ENCODE measurements around the gene CASZ1. TPM values are rescaled to one million over a fixed set of nuclear protein-coding genes. Genes with fewer than 3 reads are reported as not detected.

The CASZ1 gene
- total RNA-seq, 4 donors from 2014 or later = 13.1 to 33.7 (median 20.9) TPM

DNA sequence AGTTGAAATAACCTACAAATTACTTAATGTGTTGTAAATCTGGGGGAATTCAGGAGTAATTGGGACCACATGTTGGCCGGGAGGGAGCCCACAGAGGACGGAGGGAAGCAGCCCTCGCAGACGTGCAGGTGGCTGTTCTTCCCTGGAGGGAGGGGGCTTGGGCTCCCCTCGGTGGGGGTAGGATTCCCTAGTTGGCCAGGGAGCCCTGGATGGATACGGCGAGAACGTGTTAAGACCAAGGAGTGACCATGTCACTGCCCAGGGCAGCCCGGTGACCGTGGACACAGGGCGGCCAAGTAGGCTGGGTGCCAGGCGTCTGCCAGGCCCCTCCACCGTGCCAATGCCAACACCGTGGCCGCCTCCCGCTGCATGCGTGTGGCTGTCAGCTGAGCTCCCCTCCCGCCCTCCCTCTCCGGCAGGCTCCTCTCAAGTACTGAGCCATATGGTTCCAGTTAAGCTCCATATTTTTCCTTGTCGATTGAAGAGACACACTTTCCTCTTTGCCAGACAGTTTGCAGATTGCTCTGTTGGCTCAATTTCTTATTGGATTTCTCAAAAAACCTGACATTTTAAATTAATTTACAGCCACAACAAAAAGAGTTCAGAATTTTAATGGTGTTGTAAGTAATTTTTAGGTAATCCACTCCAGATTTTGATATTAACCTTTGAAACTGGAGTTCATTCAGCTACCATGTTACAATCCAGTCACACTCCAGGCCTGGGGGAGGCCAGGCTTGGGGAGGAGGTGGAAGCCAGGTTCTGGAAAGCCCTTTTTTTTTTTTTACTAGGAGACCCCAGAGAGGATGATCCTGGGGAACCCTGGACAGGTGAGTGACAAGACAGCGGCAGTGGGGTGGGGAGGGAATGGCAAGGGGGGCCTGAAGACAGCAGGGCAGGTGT, 71.2 kb downstream of the CASZ1 start:
- TF ChIP-seq POLR2A (IDR thresholded peaks at IDR 0.05) = no peak
- TF ChIP-seq, protein P1, sequence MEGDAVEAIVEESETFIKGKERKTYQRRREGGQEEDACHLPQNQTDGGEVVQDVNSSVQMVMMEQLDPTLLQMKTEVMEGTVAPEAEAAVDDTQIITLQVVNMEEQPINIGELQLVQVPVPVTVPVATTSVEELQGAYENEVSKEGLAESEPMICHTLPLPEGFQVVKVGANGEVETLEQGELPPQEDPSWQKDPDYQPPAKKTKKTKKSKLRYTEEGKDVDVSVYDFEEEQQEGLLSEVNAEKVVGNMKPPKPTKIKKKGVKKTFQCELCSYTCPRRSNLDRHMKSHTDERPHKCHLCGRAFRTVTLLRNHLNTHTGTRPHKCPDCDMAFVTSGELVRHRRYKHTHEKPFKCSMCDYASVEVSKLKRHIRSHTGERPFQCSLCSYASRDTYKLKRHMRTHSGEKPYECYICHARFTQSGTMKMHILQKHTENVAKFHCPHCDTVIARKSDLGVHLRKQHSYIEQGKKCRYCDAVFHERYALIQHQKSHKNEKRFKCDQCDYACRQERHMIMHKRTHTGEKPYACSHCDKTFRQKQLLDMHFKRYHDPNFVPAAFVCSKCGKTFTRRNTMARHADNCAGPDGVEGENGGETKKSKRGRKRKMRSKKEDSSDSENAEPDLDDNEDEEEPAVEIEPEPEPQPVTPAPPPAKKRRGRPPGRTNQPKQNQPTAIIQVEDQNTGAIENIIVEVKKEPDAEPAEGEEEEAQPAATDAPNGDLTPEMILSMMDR (IDR thresholded peaks at IDR 0.05) = no peak
- Histone ChIP-seq H3K9me3 (no peaks in the 10 kb centered on the region), H3K4me1 (peaks cover 9 to 72% (median 12%) of the 10 kb centered on the region in 3 donors), H3K4me3 (no peak overlapping the region), H3K27me3 (no peaks in the 10 kb centered on the region), H3K27ac (peak overlapping the region in 2 of 4 donors; percentile 45 to 53), H3K36me3 (no peaks in the 10 kb centered on the region)
- intact Hi-C loops (cut with DNase I) = no loop called here
- DNase-seq = no peak
- WGBS, 2 donors = 41 to 80% methylated on average over 13 to 21 of the region's 21 CpGs

- Histone ChIP-seq H3K4me3 (no peak overlapping the region), H3K36me3 (peaks cover 0 to 3% (median 0%) of the 10 kb centered on the region in 3 donors), H3K9me3 (no peaks in the 10 kb centered on the region), H3K27me3 (no peaks in the 10 kb centered on the region), H3K27ac (peak overlapping the region in 3 of 4 donors; percentile 12 to 53 (median 45)), H3K4me1 (peaks cover 9 to 72% (median 12%) of the 10 kb centered on the region in 3 donors)
- no peak for DNase-seq
- TF ChIP-seq POLR2A (IDR thresholded peaks at IDR 0.05) = no peak
- TF ChIP-seq, protein P1 (IDR thresholded peaks at IDR 0.05) = no peak
- 69 to 74% methylated on average over 2 to 4 of the region's 4 CpGs for WGBS, 2 donors
- intact Hi-C loops (cut with DNase I) = no loop called here
These were observed 71.9 kb downstream of the CASZ1 start for GRCh38 chr1:10724511-10724910.

GRCh38 chr1:10724052-10724494, 72.4 kb downstream of the CASZ1 start:
- H3K4me3 ChIP-seq = no peak overlapping the region
- WGBS, 2 donors = 40 to 43% methylated on average over 9 to 12 of the region's 12 CpGs
- no peaks in the 10 kb centered on the region for H3K9me3 ChIP-seq
- H3K36me3 ChIP-seq = peaks cover 0 to 7% (median 0%) of the 10 kb centered on the region in 3 donors
- intact Hi-C loops (cut with DNase I) = no loop called here
- TF ChIP-seq, protein P1 (IDR thresholded peaks at IDR 0.05) = no peak
- TF ChIP-seq POLR2A (IDR thresholded peaks at IDR 0.05) = no peak
- no peaks in the 10 kb centered on the region for H3K27me3 ChIP-seq
- peaks cover 9 to 72% (median 12%) of the 10 kb centered on the region in 3 donors for H3K4me1 ChIP-seq
- no peak for DNase-seq
- H3K27ac ChIP-seq = peak overlapping the region in 3 of 4 donors; percentile 12 to 53 (median 45)

- no peaks in the 10 kb centered on the region for H3K27me3 ChIP-seq
- TF ChIP-seq POLR2A (IDR thresholded peaks at IDR 0.05) = no peak
- TF ChIP-seq, protein P1 (IDR thresholded peaks at IDR 0.05) = no peak
- H3K4me3 ChIP-seq = no peak overlapping the region
- intact Hi-C loops (cut with DNase I) = no loop called here
- peak overlapping the region in 1 of 4 donors; percentile 0 for H3K27ac ChIP-seq
- DNase-seq = no peak
- peaks cover 9 to 71% (median 12%) of the 10 kb centered on the region in 3 donors for H3K4me1 ChIP-seq
- no peaks in the 10 kb centered on the region for H3K9me3 ChIP-seq
- peaks cover 0 to 9% (median 0%) of the 10 kb centered on the region in 3 donors for H3K36me3 ChIP-seq
- 80 to 82% methylated on average over 1 to 2 of the region's 4 CpGs for WGBS, 2 donors
These were observed 73.1 kb downstream of the CASZ1 start for GRCh38 chr1:10723317-10723716.

GRCh38 chr1:10722803-10723202, 73.6 kb downstream of the CASZ1 start:
- no peak for DNase-seq
- no peaks in the 10 kb centered on the region for H3K9me3 ChIP-seq
- 64 to 68% methylated on average over 5 to 7 of the region's 16 CpGs for WGBS, 2 donors
- no peak for TF ChIP-seq POLR2A (IDR thresholded peaks at IDR 0.05)
- TF ChIP-seq, protein P1 (IDR thresholded peaks at IDR 0.05) = peak in 1 of 6 experiments; percentile 15
- no peak overlapping the region for H3K4me3 ChIP-seq
- H3K27ac ChIP-seq = peak overlapping the region in 1 of 4 donors; percentile 23
- H3K4me1 ChIP-seq = peaks cover 9 to 68% (median 12%) of the 10 kb centered on the region in 3 donors
- peaks cover 0 to 9% (median 0%) of the 10 kb centered on the region in 3 donors for H3K36me3 ChIP-seq
- H3K27me3 ChIP-seq = no peaks in the 10 kb centered on the region
- intact Hi-C loops (cut with DNase I) = no loop called here

Measured in esophagus squamous epithelium (tissue), 5 donors.